GM19463 (cell line): Measurements from ENCODE around the gene GULP1.
"Not testable (repeated sequence)": the region's sequence is repeated elsewhere in the genome, so short reads cannot be mapped to it uniquely, and the experiment has no call there.

Experiments used
- ATAC-seq: cut with Tn5 transposase; IDR thresholded peaks from one replicate; pipeline ENCODE4 v1.9.1; 2021; ENCODE audit warnings: mild to moderate bottlenecking, moderate library complexity; ENCODE audit not compliant: unreplicated experiment

GULP1 gene

GRCh38 chr2:188466078-188466477 is 174.4 kb downstream of the GULP1 start:
- ATAC-seq = not testable (repeated sequence)

GRCh38 chr2:188466761-188467160 is 175.1 kb downstream of the GULP1 start:
- ATAC-seq = no peak

GRCh38 chr2:188471166-188471565 is 179.5 kb downstream of the GULP1 start:
- ATAC-seq = no peak

- ATAC-seq = no peak
Observed at GRCh38 chr2:188473306-188473705, 181.6 kb downstream of the GULP1 start.

GRCh38 chr2:188474316-188474715 is 182.6 kb downstream of the GULP1 start:
- no peak for ATAC-seq

- ATAC-seq = peak; percentile 49
Observed at GRCh38 chr2:188475945-188476344, 184.3 kb downstream of the GULP1 start.

- ATAC-seq = no peak
Observed at GRCh38 chr2:188477564-188478103, 186.0 kb downstream of the GULP1 start.

GRCh38 chr2:188478724-188479123 is 187.1 kb downstream of the GULP1 start:
- peak; percentile 96 for ATAC-seq

- no peak for ATAC-seq
Observed at GRCh38 chr2:188481474-188481873, 189.8 kb downstream of the GULP1 start.

- no peak for ATAC-seq
Observed at GRCh38 chr2:188485496-188485895, 193.8 kb downstream of the GULP1 start.

GRCh38 chr2:188492751-188493150 is 201.1 kb downstream of the GULP1 start:
- no peak for ATAC-seq

- peak; percentile 48 for ATAC-seq
Observed at GRCh38 chr2:188494906-188495305, 203.2 kb downstream of the GULP1 start.

GRCh38 chr2:188495969-188496431 is 204.3 kb downstream of the GULP1 start:
- no peak for ATAC-seq

GRCh38 chr2:188497726-188498125 is 206.1 kb downstream of the GULP1 start:
- ATAC-seq = no peak

- no peak for ATAC-seq
Observed at GRCh38 chr2:188503975-188504374, 212.3 kb downstream of the GULP1 start.

GRCh38 chr2:188506843-188507242 is 215.2 kb downstream of the GULP1 start:
- ATAC-seq = no peak

- ATAC-seq = no peak
Observed at GRCh38 chr2:188511346-188511745, 219.7 kb downstream of the GULP1 start.

GRCh38 chr2:188512456-188512855 is 220.8 kb downstream of the GULP1 start:
- peak; percentile 62 for ATAC-seq

- ATAC-seq = no peak
Observed at GRCh38 chr2:188515918-188516317, 224.2 kb downstream of the GULP1 start.

- ATAC-seq = no peak
Observed at GRCh38 chr2:188517549-188518215, 226.0 kb downstream of the GULP1 start.

GRCh38 chr2:188518381-188518780 is 226.7 kb downstream of the GULP1 start:
- no peak for ATAC-seq

GRCh38 chr2:188519136-188519535 is 227.5 kb downstream of the GULP1 start:
- no peak for ATAC-seq

GRCh38 chr2:188522517-188522916 is 230.8 kb downstream of the GULP1 start:
- no peak for ATAC-seq
